Fibroblast of skin of scalp (primary cell): Measurements from ENCODE around the gene STAM.
A peak's percentile ranks its signal among the peaks of the same experiment; 100 is the strongest.
"Not testable (repeated sequence)": the region's sequence is repeated elsewhere in the genome, so short reads cannot be mapped to it uniquely, and the experiment has no call there.

ENCODE experiments used
- DNase-seq: peaks from one replicate; pipeline ENCODE4 v3.0.0-alpha.2; 2013

STAM gene

DNA sequence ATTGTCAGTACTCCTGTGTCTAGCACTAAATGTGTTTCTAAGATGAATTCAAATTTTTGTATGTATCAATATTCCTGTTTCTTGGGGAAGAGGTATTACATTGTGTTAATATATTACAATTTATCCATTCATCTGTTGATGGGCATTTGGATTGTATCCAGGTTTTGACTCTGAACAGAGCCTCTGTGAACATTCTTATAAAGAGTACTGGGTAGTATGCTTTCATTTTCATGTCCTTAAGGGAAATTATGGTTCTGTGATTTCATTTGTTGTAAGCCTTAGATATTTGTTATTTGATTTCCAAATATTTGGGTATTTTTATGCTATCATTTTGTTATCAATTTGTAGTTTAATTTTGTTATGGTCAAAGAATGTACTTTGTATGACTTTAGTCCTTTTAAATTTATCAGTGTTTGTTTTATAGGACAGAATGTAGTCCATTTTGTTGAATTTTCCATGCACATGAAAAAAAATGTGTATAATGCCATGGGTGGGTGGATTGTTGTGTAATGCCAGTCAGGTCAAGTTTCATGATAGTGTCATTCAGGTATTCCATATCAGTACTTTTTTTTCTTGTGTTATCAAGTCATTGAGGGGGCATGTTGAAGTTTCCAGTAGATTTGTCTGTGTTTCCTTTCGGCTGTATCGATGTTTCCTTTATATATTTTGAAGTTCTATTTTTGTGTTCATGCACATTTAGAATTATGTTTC, 38.4 kb downstream of the STAM start:
- DNase-seq, result no peak

DNA sequence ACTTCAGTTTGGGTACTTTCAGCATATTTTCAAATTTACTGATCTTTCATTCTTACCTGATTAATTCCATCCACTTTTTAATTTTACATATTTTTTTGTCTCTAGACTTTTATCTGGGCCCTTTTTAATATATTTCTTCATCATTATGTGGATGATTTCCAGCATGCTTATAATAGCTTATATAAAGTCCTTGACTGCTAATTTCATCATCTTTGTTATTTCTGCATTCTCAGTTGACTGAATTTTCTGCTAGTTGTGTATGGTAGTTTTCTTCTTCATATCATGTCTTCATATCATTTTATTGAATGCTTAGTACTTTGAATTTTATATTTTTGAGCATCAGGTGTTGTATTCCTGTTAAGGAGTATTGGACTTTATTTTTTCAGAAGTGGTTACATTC, 39.6 kb downstream of the STAM start:
- no peak for DNase-seq

DNA sequence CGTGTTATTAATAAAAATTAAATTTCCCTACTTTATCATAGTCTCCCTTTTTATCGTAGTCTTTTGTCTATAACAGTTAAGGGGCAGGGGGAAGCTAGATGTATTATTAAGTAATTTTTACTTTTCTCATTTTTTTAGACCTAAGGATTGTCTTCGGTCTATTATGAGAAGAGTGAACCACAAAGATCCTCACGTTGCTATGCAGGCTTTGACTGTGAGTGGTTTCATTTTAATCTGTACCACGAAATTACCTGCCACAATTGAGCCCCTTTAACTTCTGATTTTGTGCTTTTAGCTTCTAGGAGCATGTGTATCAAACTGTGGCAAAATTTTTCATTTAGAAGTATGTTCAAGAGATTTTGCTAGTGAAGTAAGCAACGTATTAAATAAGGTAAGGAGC, 40.6 kb downstream of the STAM start:
- DNase-seq, result no peak

DNA sequence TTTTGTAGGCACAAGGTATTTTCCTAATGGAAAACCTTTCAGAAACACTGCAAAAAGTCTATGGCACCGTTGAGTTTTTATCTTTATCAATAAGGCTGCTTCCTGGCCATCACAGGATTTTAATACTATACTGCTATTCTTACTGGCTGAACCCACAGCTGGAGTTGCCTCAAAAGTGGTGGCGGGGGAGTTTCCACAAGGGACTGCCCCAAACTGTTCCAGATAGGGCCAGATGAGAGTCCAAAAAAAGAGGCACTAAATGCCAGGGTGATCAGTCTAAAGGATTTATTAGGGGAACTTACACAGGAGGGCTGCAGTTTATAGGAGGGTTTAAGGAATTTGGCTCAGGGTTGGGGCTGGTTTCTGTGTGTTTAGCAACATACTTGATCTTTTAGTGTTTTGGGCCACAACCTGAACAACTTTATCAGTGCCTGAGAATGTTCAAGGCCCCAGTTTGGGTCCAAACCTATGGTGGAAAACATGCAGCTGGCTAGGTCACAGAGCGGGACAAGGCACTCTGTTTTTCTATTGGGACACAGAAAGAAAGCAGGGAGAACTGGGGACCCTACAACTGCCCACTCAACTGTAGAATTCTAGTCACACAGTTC, 41.4 kb downstream of the STAM start:
- DNase-seq, result no peak

DNA sequence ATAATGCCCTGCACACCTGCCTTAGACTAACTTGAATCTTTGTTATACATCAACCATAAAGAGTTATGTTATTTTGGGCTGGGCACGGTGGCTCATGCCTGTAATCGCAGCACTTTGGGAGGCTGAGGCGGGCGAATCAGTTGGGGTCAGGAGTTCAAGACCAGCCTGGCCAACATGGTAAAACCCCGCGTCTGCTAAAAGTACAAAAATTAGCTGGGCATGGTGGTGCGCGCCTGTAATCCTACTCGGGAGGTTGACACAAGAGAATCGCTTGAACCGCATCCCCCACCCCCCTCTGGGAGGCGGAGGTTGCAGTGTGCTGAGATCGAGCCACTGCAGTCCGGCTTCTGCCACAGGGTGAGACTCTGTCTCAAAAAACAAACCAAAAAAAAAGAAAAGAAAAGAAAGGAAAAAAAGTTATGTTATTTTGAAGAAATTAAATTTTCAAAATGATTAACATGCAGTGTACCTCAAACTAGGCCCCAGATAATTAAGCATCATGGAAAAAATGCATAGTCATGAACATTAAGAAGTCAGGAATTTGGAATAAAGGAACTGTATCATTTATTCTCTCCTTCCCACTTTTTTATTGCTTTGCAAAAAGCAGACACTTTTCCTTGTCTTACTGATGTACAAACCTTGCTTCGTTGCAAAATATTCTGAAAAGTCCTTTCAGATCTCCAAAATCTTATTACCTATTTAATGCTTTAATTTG, 43.3 kb downstream of the STAM start:
- no peak for DNase-seq

DNA sequence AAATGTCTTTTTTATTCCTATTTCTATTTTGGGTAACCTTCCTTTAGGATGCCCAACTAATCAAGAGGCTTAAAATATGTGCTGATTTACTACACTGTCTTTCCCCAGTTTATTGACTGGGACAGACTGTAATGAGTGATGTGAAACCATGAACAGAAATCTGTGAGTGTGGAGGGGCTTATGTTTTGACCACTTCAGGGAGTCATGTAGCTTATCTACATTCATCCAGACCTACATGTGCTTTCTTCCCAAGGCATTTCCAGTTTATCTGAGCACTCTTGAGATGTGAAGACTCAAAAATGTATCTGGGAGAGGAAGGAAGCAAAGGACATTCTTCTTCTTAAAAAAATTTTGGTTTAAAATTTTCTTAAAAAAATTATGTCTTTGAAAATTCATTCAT, 45.2 kb downstream of the STAM start:
- no peak for DNase-seq

DNA sequence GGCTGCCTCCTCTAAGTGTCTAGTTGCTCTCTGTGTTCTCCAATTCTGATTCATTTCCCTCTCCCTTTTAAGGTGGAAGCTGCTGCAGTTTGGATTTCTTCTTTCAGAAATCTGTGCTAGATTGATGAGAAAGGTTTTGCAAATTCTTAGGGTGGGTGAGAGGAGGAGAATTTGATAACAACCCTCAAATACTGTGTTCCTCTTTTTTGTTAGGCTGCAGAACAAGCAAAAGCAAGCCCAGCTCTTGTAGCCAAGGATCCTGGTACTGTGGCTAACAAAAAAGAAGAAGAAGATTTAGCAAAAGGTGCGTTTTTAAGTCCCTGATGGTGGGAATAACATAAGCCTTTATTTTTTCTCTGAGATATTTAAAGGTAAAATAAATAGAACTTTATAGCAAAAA, 49.1 kb downstream of the STAM start:
- no peak for DNase-seq

DNA sequence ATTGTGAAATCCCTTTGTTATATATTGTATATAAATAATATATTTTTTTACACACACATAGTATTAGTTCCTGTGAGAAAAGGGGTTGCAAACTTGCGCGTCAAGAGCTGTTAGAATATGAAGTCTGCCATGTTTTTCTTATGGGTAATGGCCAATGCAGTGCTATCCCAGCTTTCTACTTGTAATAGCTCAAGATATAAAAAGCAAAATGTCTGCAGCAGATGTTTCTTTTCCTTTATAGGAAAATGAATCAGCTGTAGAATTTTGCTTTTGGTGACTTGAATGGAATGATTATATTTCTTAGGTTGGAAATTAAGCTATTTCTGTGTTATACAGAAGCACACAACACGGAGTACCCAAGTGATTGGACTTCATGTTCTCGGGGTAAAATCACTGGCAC, 54.7 kb downstream of the STAM start:
- DNase-seq, result no peak

DNA sequence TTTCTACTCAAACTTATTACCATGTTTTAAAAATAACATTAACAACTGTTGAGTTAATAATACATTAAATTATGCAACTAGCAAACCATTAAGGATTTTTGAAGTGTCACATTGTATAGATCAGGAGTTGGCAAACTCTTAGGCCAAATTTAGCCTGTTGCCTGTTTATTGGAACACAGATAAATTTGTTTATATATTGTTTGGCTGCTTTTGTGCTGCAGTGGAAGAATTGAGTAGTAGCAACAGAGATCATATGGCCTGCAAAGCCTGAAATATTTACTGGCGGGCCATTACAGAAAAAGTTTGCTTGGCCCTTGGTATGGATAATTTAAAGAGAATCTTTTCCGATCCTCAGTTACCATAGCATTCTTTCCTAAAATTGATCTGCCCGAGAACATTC, 57.4 kb downstream of the STAM start:
- DNase-seq, result no peak

DNA sequence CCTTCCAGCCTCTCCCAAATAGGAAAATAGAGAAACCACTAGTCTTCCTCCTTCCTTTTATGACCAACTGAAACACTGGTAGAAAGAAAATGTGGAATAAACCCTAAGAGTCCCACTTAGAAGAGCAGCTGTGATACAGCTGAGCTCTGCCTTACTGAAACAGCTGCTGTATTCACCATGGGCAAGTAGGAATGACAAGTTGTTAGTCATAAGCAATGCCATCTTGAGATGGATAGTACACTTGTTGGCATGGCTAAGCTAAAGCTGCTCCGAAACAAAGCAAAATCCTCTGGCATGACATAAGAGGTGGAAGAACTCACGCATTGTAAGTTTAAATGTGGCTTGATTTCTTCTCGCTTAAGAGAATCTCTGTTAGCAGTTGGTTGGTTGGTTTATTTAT, 59.8 kb downstream of the STAM start:
- DNase-seq, result no peak

DNA sequence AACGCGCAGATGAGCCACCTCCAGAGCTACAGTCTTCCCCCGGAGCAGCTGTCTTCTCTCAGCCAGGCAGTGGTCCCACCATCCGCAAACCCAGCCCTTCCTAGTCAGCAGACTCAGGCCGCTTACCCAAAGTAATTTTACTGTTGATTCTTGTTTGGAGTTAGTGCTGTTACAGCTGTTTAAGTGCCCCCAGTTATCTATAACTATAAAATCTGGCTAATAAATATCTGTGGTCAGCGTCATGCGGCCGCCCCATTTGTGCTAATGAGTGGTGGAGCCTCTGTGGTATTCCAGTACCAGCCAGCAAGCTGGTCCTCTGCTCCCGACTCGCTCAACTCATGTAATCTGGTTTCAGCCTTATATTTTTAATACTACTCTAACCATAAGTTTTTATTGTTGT, 64.9 kb downstream of the STAM start:
- no peak for DNase-seq

DNA sequence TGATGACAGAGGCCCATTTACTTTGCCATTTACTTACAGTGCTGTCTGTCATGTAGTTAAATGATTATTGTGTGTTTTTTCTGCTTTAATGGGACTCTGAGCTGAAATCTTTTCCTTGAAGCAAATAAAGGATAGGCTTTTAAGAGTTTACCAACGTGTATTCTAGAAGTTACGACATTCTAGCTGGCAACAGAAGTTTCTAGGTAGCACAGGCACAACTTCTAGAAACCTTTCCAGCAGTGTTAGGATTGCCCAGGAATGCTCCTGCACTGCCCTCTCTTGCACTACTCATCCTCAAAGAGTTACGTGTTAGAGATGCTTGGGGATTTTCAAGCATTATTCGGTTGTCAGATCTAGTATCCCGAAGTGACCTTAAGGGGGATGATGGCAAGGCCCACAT, 65.5 kb downstream of the STAM start:
- no peak for DNase-seq

DNA sequence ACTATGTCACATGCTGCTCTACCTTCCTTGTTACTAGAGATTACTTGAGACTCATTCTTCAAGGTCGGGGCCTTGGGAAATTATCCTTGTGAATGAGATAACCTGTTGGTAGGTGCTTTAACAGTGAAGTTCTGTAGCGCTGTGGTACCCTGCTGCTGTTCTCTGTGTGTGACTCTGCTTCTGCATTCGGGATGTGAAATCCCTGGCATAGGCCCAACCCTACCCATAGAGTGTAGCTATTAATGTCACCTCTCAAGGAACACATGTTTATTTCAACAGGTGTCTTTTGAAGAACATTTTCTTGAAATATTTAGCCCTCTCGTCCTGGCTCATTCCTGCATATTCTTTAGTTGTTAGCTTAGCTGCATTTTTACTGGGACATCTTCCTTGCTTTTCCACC, 66.2 kb downstream of the STAM start:
- DNase-seq, result no peak

DNA sequence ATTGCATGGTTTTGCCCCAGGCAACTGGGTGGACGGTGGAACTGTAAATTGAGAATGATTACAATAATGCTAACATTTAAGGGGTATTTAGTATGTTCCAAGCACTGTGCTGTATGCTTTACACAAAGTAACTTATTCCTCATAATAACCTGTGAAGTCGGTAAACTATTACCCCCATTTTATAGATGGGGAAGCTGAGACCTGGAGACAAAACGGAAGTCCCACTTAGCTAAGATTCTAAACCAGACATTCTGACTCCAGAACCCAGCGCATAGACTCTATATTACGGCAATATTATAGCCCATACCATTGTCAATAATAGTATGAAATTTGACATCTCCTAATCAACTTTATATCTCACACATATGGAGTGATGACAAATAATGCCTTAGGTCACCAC, 68.1 kb downstream of the STAM start:
- no peak for DNase-seq

DNA sequence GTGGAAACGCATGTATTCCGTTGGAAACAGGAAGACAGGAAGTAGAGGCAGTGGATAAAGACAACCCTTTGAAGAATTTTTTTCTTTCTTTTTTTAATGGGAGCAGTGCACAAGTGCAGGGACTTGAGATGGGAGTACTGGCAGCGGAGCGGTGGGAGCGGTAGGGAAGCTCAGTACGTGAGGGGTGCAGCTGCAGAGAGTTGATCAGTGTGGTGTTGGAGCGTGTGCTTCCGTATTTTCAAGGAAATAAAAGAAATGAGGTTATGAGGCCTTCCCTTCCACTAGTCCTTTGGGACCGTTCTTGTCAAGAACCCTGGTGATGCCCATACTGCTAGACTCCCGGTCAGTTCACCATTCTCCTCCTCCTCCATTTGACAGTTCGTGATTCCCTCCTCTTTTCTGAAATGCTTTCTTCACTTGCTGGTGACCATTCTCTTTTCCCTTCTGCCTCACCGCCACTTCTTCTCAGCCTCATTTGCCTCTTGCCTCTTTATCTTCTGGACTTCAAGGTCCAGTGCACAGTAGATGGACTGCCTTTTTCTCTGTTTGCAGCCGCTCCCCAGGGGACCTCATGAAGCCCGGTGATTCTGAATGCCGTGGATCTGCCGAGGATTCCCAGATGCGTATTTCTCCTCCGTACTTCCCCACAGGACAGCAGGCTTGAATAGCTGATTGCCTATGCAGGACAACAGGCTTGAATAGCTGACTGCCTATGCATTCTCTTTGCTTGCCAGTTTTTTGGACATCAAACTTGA, 68.9 kb downstream of the STAM start:
- DNase-seq, result peak; percentile 3

DNA sequence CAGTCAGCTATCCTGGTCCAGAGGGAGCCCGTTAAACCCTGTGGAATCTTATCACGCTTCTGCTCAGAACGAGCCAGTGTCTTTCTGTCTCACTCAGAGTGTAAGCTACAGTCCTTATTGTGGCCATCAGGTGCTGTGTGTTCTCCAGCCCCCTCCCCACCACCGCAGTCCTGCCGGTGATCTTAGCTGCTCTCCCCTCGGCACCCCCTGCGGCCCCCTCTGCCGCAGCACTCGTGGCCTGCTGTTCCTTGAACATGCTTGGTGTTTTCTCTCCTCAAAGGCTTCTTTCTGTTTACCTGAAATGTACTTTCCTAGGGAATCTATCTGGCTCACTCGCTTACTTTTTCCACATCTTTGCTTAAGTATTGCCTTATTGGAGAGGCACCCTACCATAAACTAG, 69.8 kb downstream of the STAM start:
- no peak for DNase-seq

DNA sequence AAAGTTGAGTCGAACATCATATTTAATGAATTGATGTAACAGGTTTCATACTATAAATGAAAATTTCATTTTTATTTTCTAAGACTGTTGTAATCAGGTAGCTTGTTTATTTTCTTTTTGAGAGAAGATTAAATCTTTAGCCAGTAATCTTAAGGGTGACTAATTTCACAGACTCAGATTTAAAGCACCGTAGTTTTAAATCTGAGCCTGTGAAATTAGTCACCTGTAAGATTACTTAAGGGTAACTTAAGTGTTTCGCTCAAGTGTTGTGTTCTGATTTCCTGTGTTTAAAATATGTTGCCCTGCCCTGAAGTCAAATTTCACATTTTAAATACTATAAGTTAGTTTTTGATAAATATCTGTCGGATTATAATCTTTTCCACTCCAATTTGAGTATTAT, 72.2 kb downstream of the STAM start:
- no peak for DNase-seq

DNA sequence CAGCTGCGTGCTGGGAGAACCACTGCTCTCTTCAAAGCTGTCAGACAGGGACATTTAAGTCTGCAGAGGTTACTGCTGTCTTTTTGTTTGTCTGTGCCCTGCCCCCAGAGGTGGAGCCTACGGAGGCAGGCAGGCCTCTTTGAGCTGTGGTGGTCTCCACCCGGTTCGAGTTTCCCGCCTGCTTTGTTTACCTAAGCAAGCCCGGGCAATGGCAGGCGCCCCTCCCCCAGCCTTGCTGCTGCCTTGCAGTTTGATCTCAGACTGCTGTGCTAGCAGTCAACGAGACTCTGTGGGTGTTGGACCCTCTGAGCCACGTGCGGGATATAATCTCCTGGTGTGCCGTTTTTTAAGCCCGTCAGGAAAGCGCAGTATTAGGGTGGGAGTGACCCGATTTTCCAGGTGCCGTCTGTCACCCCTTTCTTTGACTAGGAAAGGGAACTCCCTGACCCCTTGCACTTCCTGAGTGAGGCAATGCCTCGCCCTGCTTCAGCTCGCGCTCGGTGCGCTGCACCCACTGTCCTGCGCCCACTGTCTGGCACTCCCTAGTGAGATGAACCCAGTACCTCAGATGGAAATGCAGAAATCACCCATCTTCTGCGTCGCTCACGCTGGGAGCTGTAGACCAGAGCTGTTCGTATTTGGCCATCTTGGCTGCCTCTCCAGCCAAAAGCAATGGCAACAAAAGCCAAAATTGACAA, 78.5 kb downstream of the STAM start:
- DNase-seq, result not testable (repeated sequence)

DNA sequence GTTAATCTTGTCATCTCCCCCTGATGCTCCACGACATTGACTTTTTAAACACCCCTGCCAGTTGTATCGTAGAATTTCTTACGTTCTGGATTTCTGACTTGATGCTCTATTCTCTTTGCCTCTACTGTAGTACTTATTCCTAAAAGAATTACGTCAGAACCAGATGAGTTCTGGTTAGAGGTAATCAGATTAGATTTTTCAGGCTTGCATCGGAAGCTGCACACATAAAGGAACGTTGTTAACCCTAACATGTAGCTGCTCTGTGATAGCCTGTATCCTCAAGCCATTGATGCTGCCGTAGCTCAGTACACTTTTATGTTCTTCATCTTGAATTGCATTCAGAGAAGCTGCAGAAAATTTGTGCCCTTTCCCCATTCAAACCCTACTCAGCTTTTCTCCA, 81.8 kb downstream of the STAM start:
- DNase-seq, result no peak

DNA sequence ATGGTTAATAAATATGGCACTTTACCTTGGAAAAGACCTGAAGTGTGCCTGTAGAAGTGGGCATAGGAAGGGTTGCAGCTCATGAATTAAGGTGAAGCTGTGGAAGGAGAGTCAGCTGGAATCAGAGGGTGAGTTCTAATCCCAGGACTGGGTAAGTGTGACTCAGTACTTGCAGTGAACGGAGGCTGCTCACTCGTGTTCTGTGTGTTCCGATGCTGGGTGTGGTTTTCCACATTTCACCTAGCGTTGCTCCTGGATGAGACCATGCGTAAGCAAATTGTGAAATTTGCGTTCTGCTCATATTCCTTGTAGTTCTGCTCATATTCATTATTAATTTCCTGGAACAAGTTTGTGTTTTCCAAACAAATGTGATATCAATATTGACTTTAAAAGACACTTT, 85.7 kb downstream of the STAM start:
- no peak for DNase-seq

DNA sequence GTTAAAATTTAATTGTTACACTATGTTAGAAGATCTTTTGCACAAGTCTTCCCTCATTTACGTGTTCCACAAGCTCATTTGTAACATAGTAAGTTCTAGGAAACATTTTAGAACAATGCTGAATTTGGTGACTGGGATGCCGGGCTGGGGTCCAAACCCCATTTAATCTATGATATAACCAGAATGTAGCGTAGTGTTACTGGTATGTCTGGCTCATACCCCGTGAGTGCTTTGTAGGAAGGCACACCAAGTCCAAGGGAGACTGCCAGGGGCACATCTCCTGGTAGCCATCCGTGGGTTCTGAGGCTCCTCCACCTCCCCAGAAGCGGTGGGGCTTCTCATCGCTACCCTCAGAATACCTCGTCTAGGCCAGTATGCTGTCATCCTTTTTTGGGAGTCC, 86.7 kb downstream of the STAM start:
- no peak for DNase-seq

DNA sequence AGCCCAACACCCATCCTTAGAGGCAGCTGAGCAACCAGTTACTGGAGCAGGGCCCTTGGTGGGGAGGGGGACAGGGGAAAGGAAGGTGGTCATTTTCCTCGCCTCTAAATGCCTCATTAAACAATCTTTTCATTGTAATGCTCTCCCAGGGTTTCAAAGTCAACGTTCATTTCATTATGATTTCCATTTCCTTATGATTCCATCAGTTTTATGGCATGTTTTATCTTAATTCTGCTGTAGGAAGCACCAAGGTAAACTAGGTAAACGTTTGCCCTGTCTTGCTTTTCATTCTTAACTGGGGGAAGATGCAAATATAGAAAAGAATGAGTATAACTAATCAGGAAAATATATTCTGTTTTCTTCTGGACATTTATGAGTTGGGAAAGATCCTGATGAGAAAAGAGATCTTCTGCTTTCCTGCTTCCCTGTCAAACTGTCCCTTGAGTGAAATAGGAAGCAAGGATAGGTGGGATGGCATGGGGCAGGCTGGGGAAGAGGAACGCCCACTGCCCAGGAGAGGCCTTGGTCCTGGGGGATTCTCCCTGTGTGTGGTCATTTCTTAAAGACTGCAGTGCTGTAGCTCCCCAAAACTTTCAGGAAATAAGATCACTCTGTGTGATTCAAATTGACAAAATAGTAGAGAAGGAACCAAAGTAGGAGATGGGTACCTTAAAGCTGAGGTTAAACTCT, 87.5 kb downstream of the STAM start:
- no peak for DNase-seq
